Keratinocyte (primary cell): Measurements from ENCODE around the gene ADAMTSL1.

Source experiments
- EZH2 ChIP-seq: IDR thresholded peaks from one replicate; pipeline ENCODE4 v1.6.1; 2012; ENCODE audit warnings: inconsistent platforms, mild to moderate bottlenecking, low read length, moderate library complexity
- TF ChIP-seq, protein P1 (sequence below), 3 experiments: IDR thresholded peaks in 1 of 3; conservative IDR thresholded peaks in 1 of 3; optimal IDR thresholded peaks in 1 of 3; 2 replicates in 2 of 3; 3 replicates in 1 of 3; pipeline versions ENCODE3 to v1.5.1; 2011; ENCODE audit warnings: low read length in 3 of 3, mild to moderate bottlenecking in 3 of 3, moderate library complexity in 2 of 3, control low read depth in 1 of 3, inconsistent platforms in 1 of 3; ENCODE audit not compliant: insufficient read depth in 2 of 3; ENCODE audit errors: extremely low read depth in 1 of 3

DNA sequence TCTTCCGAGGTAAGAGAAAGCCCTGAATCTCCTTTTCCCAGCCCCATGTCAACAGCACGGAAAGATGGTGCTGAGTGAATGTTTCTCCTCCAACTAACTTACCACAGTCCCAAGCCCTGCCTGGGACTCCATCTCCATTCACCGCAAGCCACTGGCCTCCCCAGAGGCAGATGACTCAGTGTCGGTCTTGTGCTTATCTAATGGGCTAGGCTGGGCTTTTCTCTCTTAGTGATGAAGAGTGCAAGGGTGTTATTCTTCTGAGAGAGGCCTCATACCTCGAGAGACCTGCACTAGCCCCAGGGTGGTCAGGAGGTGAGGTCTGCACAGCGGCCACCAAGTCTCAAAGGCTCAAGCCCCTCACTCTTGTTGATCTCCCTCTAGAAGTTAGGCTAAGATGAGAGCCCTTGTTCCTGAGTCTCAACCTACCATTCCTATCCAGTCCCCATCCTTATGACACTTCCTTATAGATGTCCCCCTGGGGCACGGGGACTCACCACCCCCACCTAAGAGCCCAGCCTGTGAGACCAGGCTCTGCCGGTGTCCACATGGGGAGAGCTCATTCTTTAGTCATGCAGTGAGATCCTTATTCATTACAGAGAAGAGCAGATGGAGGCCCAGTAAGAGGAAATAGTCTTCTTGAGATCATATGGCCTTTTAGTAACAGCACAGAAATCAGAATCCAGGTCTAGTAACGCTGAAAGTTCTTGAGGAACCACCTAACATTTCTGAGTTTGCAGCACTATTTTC, 432.1 kb downstream of the ADAMTSL1 start:
- TF ChIP-seq, protein P1, sequence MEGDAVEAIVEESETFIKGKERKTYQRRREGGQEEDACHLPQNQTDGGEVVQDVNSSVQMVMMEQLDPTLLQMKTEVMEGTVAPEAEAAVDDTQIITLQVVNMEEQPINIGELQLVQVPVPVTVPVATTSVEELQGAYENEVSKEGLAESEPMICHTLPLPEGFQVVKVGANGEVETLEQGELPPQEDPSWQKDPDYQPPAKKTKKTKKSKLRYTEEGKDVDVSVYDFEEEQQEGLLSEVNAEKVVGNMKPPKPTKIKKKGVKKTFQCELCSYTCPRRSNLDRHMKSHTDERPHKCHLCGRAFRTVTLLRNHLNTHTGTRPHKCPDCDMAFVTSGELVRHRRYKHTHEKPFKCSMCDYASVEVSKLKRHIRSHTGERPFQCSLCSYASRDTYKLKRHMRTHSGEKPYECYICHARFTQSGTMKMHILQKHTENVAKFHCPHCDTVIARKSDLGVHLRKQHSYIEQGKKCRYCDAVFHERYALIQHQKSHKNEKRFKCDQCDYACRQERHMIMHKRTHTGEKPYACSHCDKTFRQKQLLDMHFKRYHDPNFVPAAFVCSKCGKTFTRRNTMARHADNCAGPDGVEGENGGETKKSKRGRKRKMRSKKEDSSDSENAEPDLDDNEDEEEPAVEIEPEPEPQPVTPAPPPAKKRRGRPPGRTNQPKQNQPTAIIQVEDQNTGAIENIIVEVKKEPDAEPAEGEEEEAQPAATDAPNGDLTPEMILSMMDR (optimal IDR thresholded peaks at IDR 0.05 in 1 of 3, IDR thresholded peaks at IDR 0.05 in 1 of 3, conservative IDR thresholded peaks at IDR 0.05 in 1 of 3; ENCODE audit: extremely low read depth in 1 of 3, insufficient read depth in 2 of 3, low read length in 3 of 3) = no peak
- no peak for TF ChIP-seq EZH2
